ENCODE data around the gene SMARCC2.

SMARCC2 gene

DNA sequence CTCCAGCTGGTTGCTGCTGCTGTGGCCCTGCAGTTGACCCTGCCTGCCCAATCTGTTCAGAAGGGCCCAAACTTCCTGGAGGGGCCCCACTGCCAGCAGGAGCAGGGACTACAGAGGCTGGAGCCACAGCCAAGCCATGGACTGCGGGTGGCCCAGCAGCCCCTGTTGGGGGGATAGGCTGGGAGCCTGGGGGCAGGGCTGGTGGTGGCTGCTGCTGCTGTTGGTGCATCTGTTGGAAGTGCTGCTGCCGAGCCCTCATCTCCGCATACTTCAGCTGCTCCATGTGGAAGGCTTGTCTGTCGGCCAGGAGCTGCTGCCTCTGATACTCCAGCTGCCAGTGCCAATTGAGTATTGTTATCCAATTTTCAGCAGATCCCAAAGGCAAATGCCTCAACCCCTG, 23.9 kb downstream of the SMARCC2 start:
- no peak for DNase-seq (ENCODE audit: low read depth, low spot score)
- no peak overlapping the region for H3K4me3 ChIP-seq (ENCODE audit: low read length)
- no peaks in the 10 kb centered on the region for H3K27me3 ChIP-seq (ENCODE audit: control insufficient read depth, insufficient read depth, low read length)
- peaks cover 4% of the 10 kb centered on the region for H3K4me1 ChIP-seq (ENCODE audit: control insufficient read depth, insufficient read depth, low read length)
- no peaks in the 10 kb centered on the region for H3K9me3 ChIP-seq (ENCODE audit: control insufficient read depth, insufficient read depth, low read length)
- peaks cover 57% of the 10 kb centered on the region for H3K36me3 ChIP-seq (ENCODE audit: control insufficient read depth, insufficient read depth, low read length)
- WGBS (ENCODE audit: insufficient coverage, insufficient read length): no CpG with 5 or more reads among the region's 4 CpGs
- H3K27ac ChIP-seq (ENCODE audit: low read length): no peak overlapping the region

DNA sequence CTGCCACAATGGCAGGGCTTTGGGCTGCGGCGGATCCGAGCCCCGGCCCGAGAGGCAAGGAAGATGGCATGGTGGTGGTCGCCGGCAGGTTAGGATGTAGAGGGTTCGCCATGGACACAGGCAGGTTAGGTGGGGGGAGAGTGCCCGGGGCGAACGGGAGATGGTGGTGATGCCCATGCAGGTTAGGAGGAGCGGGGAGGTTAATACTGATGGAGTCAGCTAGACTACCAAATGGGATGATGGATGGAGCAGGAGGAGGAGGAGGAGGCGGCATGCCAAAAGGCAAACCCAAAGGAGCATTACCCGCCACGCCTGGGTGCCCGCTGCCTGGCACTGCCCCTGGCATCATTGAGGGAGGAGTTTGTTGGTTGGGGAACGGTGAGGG, 24.9 kb downstream of the SMARCC2 start:
- Histone ChIP-seq H3K36me3 (ENCODE audit: control insufficient read depth, insufficient read depth, low read length) (peaks cover 57% of the 10 kb centered on the region), H3K9me3 (ENCODE audit: control insufficient read depth, insufficient read depth, low read length) (no peaks in the 10 kb centered on the region), H3K4me3 (ENCODE audit: low read length) (no peak overlapping the region), H3K27me3 (ENCODE audit: control insufficient read depth, insufficient read depth, low read length) (no peaks in the 10 kb centered on the region), H3K4me1 (ENCODE audit: control insufficient read depth, insufficient read depth, low read length) (peaks cover 7% of the 10 kb centered on the region), H3K27ac (ENCODE audit: low read length) (no peak overlapping the region)
- DNase-seq (ENCODE audit: low read depth, low spot score): no peak
- no CpG with 5 or more reads among the region's 17 CpGs for WGBS (ENCODE audit: insufficient coverage, insufficient read length)

DNA sequence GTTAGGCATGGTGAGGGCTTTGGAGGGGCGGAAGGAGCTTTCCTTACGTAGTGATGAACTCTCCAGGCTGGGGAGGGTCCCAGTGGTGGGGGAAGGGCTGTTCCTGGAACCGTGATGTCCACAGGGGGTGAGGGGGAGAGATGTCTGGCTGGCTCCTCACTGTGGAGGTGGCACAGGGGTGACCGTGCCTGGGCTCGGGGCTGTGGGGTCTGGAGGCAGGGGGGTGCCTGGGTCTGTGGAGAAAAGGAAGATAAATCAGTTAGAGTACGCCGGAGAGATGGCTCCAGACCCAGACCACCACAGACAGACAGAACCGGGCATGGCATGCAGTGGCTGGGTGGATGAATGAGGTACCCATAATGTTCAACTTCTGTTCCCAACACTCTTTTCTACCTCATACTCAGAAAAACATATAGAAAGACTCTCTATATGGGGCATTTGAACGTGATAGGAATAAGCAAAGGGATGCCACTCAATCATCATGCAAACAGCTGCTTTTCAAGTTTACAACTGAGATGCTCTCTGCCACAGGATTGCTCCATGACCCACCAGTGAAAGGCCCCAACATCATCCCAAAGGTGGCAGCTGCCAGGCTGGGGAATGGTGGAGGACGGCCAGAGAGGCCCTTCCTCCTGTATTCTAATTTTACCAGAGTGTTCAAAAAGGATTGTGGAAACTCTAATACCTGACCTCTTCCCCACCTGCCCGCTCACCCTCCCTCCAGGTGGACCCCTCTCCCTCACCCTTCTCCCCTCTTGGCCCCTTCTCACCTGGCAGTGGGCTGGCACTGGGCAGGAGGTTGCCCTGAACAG, 25.5 kb downstream of the SMARCC2 start:
- Histone ChIP-seq H3K9me3 (ENCODE audit: control insufficient read depth, insufficient read depth, low read length) (no peaks in the 10 kb centered on the region), H3K27me3 (ENCODE audit: control insufficient read depth, insufficient read depth, low read length) (no peaks in the 10 kb centered on the region), H3K4me3 (ENCODE audit: low read length) (no peak overlapping the region), H3K4me1 (ENCODE audit: control insufficient read depth, insufficient read depth, low read length) (peaks cover 7% of the 10 kb centered on the region), H3K27ac (ENCODE audit: low read length) (no peak overlapping the region), H3K36me3 (ENCODE audit: control insufficient read depth, insufficient read depth, low read length) (peaks cover 55% of the 10 kb centered on the region)
- no peak for DNase-seq (ENCODE audit: low read depth, low spot score)
- no CpG with 5 or more reads among the region's 11 CpGs for WGBS (ENCODE audit: insufficient coverage, insufficient read length)

DNA sequence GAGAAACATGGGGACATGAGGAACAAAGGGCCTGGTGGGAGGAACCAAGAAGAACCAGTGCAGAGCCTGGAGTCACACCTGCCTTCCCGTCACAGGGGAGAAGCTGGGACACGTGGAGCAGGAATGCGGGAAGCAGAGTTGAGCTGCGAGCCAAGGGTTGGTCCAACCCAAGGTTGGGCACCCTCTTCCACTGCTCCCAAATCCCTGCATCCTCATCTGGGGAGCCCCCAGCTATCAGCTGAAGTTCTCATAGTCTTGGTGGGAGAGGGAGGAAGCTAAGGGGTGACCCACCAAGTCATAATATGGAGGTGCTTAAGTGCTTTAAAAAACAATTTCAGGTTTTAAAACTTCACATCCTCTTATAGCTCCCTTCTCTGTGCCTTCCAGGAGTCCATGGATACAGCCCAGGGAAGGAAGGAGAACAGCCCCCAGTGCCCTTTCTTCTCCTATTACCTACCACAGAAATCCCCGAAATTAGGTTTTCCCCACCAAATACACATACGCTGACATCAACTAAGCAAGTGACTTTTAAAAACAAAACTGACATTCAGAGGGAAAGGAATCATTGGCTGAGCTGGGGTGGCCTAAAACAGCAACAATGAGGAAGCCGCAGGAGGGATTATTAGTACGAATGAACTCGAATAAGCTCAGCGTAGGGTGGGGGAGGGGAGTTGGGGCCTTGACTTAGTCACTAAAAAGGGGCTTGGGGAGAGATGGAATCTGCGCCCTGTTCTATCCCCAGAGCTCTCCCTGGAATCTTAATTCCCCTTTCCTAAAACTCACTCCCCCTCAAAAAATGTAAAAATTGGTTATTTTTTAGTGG, 26.6 kb downstream of the SMARCC2 start:
- WGBS (ENCODE audit: insufficient coverage, insufficient read length): no CpG with 5 or more reads among the region's 11 CpGs
- Histone ChIP-seq H3K27me3 (ENCODE audit: control insufficient read depth, insufficient read depth, low read length) (no peaks in the 10 kb centered on the region), H3K4me1 (ENCODE audit: control insufficient read depth, insufficient read depth, low read length) (peaks cover 7% of the 10 kb centered on the region), H3K9me3 (ENCODE audit: control insufficient read depth, insufficient read depth, low read length) (no peaks in the 10 kb centered on the region), H3K27ac (ENCODE audit: low read length) (no peak overlapping the region), H3K4me3 (ENCODE audit: low read length) (no peak overlapping the region), H3K36me3 (ENCODE audit: control insufficient read depth, insufficient read depth, low read length) (peaks cover 51% of the 10 kb centered on the region)
- no peak for DNase-seq (ENCODE audit: low read depth, low spot score)

DNA sequence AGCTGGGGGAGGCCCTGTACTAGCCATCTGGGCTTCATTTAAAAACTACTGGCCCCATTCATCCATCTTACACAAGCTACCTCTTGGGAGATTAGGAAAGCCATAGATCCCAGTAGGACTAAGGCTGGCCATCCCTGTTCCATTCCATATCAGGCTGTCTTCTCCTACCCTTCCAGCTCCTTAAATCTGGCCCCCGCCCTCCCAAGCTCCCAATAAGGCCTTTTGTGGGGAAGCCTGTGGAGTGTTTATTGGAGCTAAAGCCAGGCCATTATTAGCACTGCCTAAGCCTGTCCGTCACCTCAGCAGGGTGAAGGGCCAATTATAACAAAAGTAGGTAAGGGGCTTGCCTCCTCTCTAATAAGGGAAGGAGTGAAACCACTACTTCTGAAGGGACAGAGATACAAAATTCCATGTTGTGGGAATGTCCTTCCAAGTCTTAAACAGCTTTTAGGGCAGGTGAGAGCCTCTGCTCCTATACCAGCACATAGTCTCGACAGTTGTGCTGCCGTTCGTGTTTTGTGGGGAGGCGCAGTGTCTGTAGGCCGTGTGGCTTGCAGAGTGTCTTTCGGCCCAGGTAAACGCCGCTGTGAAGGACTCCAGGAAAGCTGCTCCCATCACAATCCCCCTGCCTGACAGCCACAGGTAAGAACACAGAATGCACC, 27.5 kb downstream of the SMARCC2 start:
- Histone ChIP-seq H3K4me3 (ENCODE audit: low read length) (no peak overlapping the region), H3K9me3 (ENCODE audit: control insufficient read depth, insufficient read depth, low read length) (no peaks in the 10 kb centered on the region), H3K27me3 (ENCODE audit: control insufficient read depth, insufficient read depth, low read length) (no peaks in the 10 kb centered on the region), H3K27ac (ENCODE audit: low read length) (no peak overlapping the region), H3K36me3 (ENCODE audit: control insufficient read depth, insufficient read depth, low read length) (peaks cover 46% of the 10 kb centered on the region), H3K4me1 (ENCODE audit: control insufficient read depth, insufficient read depth, low read length) (peaks cover 7% of the 10 kb centered on the region)
- no peak for DNase-seq (ENCODE audit: low read depth, low spot score)
- no CpG with 5 or more reads among the region's 10 CpGs for WGBS (ENCODE audit: insufficient coverage, insufficient read length)

DNA sequence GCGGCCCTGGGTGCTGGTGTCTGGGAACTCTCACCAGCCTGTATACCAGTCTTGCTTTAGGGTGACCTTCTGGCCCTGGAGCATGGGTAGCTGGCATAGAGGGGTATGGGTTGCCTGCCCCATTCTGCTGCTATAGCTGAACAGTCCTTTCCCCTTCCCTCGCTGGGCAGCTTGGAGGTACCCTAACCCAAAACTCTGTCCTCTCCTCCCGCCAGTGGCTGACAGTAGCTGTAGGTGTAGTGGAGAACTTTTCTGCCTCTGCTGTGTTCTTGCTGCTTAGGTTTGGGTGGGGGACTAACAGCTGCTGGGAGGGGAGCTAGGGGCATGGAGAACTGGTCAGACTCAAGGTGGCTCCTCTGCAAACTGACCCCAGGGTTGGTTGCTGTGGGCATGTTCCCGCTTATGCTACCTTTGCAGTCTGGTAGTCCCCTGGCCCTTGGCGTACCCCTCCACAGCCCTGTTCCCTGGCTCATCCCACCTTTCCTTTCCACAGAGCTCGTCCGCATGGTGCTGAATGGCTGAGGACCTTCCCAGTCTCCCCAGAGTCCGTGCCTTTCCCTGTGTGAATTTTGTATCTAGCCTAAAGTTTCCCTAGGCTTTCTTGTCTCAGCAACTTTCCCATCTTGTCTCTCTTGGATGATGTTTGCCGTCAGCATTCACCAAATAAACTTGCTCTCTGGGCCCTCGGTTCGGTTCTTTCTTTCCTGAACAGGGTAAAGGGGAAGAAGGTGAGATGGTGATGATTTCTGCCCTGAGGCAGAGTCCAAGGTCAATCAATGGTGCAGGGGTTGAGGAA, 28.2 kb downstream of the SMARCC2 start:
- Histone ChIP-seq H3K9me3 (ENCODE audit: control insufficient read depth, insufficient read depth, low read length) (no peaks in the 10 kb centered on the region), H3K4me3 (ENCODE audit: low read length) (no peak overlapping the region), H3K27me3 (ENCODE audit: control insufficient read depth, insufficient read depth, low read length) (no peaks in the 10 kb centered on the region), H3K4me1 (ENCODE audit: control insufficient read depth, insufficient read depth, low read length) (peaks cover 7% of the 10 kb centered on the region), H3K36me3 (ENCODE audit: control insufficient read depth, insufficient read depth, low read length) (peaks cover 46% of the 10 kb centered on the region), H3K27ac (ENCODE audit: low read length) (no peak overlapping the region)
- no CpG with 5 or more reads among the region's 11 CpGs for WGBS (ENCODE audit: insufficient coverage, insufficient read length)
- no peak for DNase-seq (ENCODE audit: low read depth, low spot score)

DNA sequence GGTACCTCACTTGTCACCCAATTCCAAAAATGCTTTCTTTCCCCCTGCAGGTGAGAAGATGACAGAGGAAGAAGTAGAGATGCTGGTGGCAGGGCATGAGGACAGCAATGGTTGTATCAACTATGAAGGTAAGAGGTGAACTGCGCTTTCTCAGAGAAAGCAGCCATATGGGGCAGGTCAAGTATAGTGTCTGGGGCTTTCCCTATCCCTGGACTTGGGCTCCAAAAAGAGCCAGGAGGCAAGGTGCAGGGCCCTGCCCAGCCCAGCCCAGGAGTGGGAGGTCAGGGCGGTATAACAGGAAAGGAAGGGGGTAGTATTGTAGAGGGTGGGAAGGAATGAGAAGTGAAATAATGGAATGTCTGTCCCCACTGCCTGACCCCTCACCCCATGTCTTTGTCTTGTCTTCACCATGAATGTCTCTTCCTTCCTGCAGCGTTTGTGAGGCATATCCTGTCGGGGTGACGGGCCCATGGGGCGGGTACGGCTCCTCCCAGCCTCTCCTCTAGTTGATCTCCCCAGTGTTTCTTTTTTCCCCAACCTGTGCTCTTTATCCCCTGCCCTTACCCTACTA, 29.0 kb downstream of the SMARCC2 start:
- H3K9me3 ChIP-seq (ENCODE audit: control insufficient read depth, insufficient read depth, low read length): no peaks in the 10 kb centered on the region
- H3K4me1 ChIP-seq (ENCODE audit: control insufficient read depth, insufficient read depth, low read length): peaks cover 7% of the 10 kb centered on the region
- no peak overlapping the region for H3K27ac ChIP-seq (ENCODE audit: low read length)
- no peaks in the 10 kb centered on the region for H3K27me3 ChIP-seq (ENCODE audit: control insufficient read depth, insufficient read depth, low read length)
- no CpG with 5 or more reads among the region's 7 CpGs for WGBS (ENCODE audit: insufficient coverage, insufficient read length)
- no peak overlapping the region for H3K4me3 ChIP-seq (ENCODE audit: low read length)
- DNase-seq (ENCODE audit: low read depth, low spot score): no peak
- H3K36me3 ChIP-seq (ENCODE audit: control insufficient read depth, insufficient read depth, low read length): peaks cover 45% of the 10 kb centered on the region

DNA sequence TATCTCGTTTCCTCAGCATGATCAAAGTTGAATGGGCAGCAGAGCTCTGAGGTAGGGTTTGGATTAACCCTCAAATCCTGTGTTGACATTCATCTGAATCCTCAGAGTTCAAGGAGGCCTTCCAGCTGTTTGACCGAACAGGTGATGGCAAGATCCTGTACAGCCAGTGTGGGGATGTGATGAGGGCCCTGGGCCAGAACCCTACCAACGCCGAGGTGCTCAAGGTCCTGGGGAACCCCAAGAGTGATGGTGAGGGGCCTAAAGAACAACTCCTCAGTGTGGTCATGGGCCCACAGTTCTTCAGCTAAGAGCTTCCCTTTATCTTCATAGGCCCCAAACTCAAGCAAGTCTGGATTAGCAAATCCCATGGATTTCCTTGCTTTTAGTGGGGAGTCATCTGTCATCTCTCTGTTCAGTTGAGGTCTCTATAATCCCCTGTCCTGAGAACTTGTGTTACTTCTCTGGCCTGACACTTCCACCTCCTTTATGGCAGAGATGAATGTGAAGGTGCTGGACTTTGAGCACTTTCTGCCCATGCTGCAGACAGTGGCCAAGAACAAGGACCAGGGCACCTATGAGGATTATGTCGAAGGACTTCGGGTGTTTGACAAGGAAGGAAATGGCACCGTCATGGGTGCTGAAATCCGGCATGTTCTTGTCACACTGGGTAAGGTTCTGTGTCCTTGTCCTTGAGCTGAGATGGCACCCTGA, 29.6 kb downstream of the SMARCC2 start:
- Histone ChIP-seq H3K36me3 (ENCODE audit: control insufficient read depth, insufficient read depth, low read length) (peaks cover 46% of the 10 kb centered on the region), H3K27me3 (ENCODE audit: control insufficient read depth, insufficient read depth, low read length) (no peaks in the 10 kb centered on the region), H3K4me3 (ENCODE audit: low read length) (peak overlapping the region; percentile 57; the same call in 1 of the 2 replicates), H3K27ac (ENCODE audit: low read length) (no peak overlapping the region), H3K9me3 (ENCODE audit: control insufficient read depth, insufficient read depth, low read length) (no peaks in the 10 kb centered on the region), H3K4me1 (ENCODE audit: control insufficient read depth, insufficient read depth, low read length) (peaks cover 7% of the 10 kb centered on the region)
- WGBS (ENCODE audit: insufficient coverage, insufficient read length): no CpG with 5 or more reads among the region's 8 CpGs
- no peak for DNase-seq (ENCODE audit: low read depth, low spot score)

DNA sequence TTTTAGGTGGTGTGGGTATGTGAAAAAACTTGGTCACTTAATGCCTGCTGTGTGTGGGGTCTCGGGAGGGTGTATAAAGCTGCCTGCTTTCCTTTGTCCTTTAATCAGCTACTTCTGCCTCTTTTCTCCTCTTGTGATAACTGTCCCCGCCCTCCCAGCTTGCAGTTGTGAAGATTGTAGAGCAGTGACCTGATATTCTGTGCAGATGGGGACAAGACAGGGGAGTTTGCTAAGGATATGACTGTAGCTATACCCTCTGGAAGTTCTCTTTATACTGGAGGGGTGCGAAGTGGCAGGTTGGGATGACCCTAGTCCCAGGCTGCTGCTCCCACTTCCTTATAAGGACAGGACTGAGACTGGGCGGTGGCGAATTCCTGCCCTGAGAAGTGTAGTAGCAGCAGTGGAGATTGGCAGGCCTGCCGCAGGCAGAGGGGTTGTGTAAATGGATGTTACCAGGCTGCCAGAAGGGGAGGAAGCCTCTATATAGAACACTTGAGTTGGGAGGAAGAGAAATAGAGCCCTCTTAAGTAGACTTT, 30.3 kb downstream of the SMARCC2 start:
- Histone ChIP-seq H3K27me3 (ENCODE audit: control insufficient read depth, insufficient read depth, low read length) (no peaks in the 10 kb centered on the region), H3K4me3 (ENCODE audit: low read length) (peak overlapping the region; percentile 57; the same call in 1 of the 2 replicates), H3K36me3 (ENCODE audit: control insufficient read depth, insufficient read depth, low read length) (peaks cover 40% of the 10 kb centered on the region), H3K9me3 (ENCODE audit: control insufficient read depth, insufficient read depth, low read length) (no peaks in the 10 kb centered on the region), H3K27ac (ENCODE audit: low read length) (no peak overlapping the region), H3K4me1 (ENCODE audit: control insufficient read depth, insufficient read depth, low read length) (peaks cover 7% of the 10 kb centered on the region)
- DNase-seq (ENCODE audit: low read depth, low spot score): peak; percentile 45
- no CpG with 5 or more reads among the region's 6 CpGs for WGBS (ENCODE audit: insufficient coverage, insufficient read length)
